Stimulated activated CD8-positive, alpha-beta memory T cell treated with anti-CD3 and anti-CD28 coated beads, Interleukin-7, amount 100 ng/mL, for 1 hour (primary cell): ENCODE data around the gene DCDC1.
"Not testable (repeated sequence)": the region's sequence is repeated elsewhere in the genome, so short reads cannot be mapped to it uniquely, and the experiment has no call there.

Experiments
- DNase-seq, 2 donors: peaks; one replicate each; pipeline ENCODE4 v3.0.0-alpha.2; 2020; ENCODE audit warnings: low read depth in 2 of 2

DCDC1 gene

GRCh38 chr11:30991802-30992512 lies 377.6 kb downstream of the DCDC1 start:
- DNase-seq: no peak

- DNase-seq: no peak
These were observed 378.2 kb downstream of the DCDC1 start for GRCh38 chr11:30991376-30991775.

GRCh38 chr11:30990625-30991296 lies 378.8 kb downstream of the DCDC1 start:
- no peak for DNase-seq

- no peak for DNase-seq
These were observed 381.7 kb downstream of the DCDC1 start for GRCh38 chr11:30987819-30988218.

DNA sequence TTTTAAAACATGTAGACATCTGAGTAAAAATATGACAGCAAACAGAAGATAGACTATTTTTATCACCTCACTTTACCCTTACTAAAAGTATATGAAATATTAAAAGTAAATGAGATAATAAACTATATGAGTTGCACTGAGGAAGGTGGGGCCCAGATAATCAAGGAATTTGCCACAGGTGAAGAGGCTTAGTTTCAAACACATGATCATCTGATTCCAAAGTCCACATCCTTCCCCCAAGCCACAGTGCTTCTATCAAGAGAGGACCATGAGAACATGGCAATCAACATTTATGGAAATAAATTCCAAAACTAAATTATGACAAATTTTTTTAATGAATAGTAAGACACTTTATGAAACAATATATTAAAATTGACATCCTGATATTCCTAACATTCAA lies 384.0 kb downstream of the DCDC1 start:
- DNase-seq: no peak

DNA sequence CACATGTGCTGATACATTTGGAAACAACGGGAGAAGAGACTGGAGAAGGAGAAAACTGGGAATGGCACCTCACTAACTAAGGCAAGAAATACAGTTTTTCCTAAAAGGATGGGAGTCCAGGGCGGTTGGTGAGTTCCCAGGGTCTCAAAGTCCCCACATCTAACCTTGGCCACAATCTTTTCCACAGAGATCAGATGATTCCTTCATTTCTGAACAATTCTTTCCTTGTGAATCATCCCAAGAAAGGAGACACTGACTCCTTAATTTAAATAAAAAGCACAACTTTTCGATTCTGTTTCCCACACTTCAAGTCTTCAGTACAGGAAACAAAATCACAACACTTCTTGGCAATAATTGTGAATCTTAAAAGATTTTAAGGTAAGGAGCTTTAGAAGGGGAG lies 384.7 kb downstream of the DCDC1 start:
- no peak for DNase-seq

DNA sequence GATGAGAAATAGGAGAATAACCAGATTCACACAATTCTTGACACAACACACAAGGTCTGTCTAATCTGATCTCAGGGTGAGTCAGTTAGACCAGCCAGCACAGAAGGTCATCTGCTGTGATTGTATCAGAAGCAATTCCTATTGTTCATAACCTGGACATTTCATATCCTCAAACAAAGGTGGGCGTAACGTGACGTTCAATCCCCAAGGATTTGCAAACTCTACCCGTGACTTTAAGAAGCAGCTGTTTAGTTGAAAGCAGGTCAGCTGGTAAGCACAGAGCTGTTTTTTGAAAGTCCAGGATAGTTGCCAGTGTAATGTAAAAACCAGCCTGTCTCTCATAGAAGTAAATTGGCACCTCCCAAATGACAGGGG lies 385.1 kb downstream of the DCDC1 start:
- DNase-seq: no peak

DNA sequence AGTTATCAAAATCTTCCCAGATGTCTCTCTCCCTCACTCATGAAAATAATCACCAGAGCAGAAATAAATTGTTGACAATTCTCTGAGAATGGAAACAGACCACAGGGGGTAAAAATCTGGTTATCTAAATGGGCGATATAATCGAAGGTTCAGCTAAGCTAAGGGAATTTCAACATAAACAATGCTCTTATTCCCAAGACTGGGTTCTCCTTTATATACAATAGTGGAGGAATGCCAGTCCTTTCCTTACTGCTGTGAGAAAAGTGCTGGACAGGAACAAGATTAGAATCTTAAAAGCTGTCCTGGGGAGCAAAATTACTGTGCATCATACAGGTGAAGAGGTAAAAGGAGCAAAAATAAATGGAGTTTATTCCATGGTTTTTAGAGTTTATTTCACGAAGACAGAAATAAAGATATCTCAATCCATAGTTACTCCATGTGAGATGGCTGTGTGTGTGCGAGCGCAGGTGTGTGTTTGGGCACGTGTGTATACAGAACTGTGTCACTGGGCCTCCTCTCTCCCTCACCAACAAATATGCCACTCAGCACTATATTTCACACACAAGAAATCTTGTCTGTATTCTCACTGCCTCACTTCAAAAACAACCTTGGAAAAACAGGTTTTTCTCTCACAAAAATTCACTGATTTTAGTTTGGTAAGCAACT lies 385.6 kb downstream of the DCDC1 start:
- no peak for DNase-seq

- no peak for DNase-seq
These were observed 386.4 kb downstream of the DCDC1 start for GRCh38 chr11:30983143-30983542.

DNA sequence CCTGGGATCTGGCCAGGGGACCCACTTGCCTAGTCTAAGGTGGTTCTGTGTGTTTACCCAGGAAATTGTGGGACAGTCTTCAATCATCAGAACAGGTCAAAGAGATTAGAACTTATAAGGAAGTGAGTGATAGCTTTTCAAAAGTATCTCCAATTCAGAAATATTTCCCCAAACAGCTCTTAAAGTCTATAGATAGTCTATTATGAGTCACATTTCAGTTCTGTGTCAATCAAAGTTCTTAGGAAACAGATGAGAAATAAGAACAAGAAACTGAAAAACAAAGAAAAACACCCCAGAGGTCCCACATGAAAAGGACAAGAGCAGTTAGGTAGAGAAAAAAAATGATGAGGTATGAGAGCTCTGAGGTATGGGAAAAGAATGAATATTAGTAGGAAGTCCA lies 402.0 kb downstream of the DCDC1 start:
- no peak for DNase-seq

DNA sequence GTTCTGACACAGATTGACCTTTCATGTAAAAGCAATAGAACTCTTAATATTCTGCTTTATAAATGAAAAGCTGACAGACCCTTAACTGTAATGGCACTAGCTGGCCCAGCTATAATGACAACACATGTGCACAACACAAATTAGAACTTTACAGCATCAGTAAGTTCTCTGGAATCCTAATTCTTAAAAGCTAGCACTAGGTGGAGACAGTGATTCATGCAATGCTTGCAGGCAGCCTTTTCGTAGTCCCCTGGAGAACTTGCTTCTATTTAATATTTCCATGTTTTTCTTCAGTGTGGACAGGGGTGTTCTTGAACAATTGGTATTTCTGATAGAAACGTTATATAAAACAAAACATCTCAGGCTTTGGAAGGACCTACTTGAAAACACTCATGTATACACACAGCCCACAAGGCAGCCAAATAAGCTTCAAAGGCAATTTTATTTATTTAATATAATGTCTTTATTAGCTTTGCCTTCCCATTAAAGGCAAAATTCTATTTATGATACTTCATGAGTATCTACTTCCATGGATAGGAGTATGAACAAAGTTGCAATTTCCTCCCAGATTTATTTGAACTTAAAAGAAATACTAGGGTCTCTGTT lies 409.0 kb downstream of the DCDC1 start:
- DNase-seq: no peak

- no peak for DNase-seq
These were observed 412.8 kb downstream of the DCDC1 start for GRCh38 chr11:30956751-30957150.

GRCh38 chr11:30949838-30950237 lies 419.7 kb downstream of the DCDC1 start:
- no peak for DNase-seq

- DNase-seq: not testable (repeated sequence)
These were observed 421.8 kb downstream of the DCDC1 start for GRCh38 chr11:30947715-30948114.

DNA sequence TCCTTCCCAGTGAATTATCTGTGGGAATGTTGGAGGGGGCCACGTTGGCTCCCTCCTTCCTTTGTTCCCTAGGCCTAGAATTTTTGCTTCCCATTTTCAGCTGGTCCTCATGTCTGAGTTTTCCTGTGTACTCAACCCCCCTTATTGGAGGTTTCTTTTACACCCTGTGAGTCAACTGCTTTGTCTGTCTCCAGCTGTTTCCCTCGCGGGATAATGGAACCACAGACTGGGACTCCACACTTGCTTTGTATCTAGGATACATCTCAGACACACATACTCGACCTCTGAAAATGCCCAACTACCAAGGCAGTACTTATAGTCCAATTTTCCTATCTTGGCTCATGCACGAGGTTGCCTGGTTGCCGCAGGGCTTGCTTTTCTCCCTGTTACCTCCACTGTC lies 430.7 kb downstream of the DCDC1 start:
- no peak for DNase-seq

DNA sequence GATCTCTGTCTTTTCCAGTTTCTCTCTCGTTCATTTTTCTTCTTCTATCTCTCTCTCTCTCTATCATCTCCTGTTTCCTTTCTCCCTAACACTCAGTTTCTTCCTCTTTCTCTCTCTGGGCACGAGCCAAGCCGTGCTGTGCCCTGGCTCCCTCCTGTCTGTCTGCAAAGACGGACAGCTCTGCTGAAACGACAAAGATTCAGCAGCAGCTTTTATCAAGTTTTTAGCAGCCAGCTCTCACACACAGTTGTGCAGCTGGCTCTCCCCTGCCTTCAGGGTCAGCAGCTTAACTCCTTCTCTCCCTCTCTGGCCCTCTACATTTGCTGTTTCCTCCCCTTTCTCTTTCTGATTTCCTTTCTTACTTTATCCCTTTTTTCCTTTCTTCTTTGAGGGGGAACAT lies 431.4 kb downstream of the DCDC1 start:
- DNase-seq: no peak

- DNase-seq: no peak
These were observed 433.0 kb downstream of the DCDC1 start for GRCh38 chr11:30936491-30936890.

- no peak for DNase-seq
These were observed 433.7 kb downstream of the DCDC1 start for GRCh38 chr11:30935861-30936260.

- DNase-seq: no peak
These were observed 443.4 kb downstream of the DCDC1 start for GRCh38 chr11:30926130-30926529.

DNA sequence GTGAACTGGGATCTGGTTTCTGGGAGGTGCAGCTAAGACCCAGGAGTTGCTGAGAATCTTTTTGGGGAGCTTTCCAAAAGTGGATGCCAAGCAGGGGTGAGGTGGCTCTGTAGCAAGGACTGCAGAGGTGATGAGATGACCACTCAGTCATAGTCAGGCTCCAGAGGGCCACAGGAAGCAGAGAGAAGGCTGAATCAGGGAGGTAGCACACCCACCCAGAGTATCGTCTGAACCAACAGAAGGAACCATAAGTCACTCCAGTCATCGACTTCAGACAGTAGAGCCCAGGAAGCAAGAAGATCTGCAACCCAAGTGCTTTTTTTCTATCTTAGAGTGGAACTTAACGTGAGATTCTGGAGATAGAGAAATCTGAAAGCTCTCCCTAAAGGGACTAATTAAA lies 447.7 kb downstream of the DCDC1 start:
- DNase-seq: no peak

GRCh38 chr11:30919389-30920152 lies 450.0 kb downstream of the DCDC1 start:
- no peak for DNase-seq
